Osteoblast (primary cell): ENCODE data around the gene COQ7. TPM values are rescaled to one million over a fixed set of nuclear protein-coding genes. Genes with fewer than 3 reads are reported as not detected.

Source experiments
- DNase-seq: peaks from one replicate; pipeline ENCODE4 v3.0.0; 2011; ENCODE audit warnings: low spot score, mixed read lengths; ENCODE audit not compliant: insufficient read length; ENCODE audit errors: missing footprints
- H2AFZ ChIP-seq: 2 replicates; pipeline ENCODE4 v1.6.0; 2011; ENCODE audit warnings: mild to moderate bottlenecking, low read length
- H3K27ac ChIP-seq: 2 replicates; pipeline ENCODE4 v1.5.1; 2011; ENCODE audit warnings: mild to moderate bottlenecking, low read depth, low read length, moderate library complexity
- H3K27me3 ChIP-seq: 2 replicates; pipeline ENCODE4 v1.6.0; 2012; ENCODE audit warnings: mild to moderate bottlenecking, control low read depth, inconsistent platforms, low read length, moderate library complexity; ENCODE audit not compliant: insufficient read depth
- H3K36me3 ChIP-seq: 2 replicates; pipeline ENCODE4 v1.5.1; 2011; ENCODE audit warnings: mild to moderate bottlenecking, low read length, control low read depth, moderate library complexity; ENCODE audit not compliant: insufficient read depth
- H3K4me1 ChIP-seq: 2 replicates; pipeline ENCODE4 v1.5.1; 2011; ENCODE audit warnings: mild to moderate bottlenecking, low read length, control low read depth, moderate library complexity; ENCODE audit not compliant: insufficient read depth
- H3K4me2 ChIP-seq: 2 replicates; pipeline ENCODE4 v1.6.0; 2011; ENCODE audit warnings: mild to moderate bottlenecking, low read length; ENCODE audit not compliant: insufficient read depth
- H3K4me3 ChIP-seq: fragments of 200-600 bp; sonication (generic); 3 replicates; pipeline ENCODE4 v1.5.1; 2012; ENCODE audit warnings: mild to moderate bottlenecking, low read length, inconsistent platforms; ENCODE audit not compliant: insufficient read depth
- H3K79me2 ChIP-seq: 2 replicates; pipeline ENCODE4 v1.6.0; 2012; ENCODE audit warnings: mild to moderate bottlenecking, low read length, control low read depth, inconsistent platforms; ENCODE audit not compliant: insufficient read depth
- H3K9me3 ChIP-seq: 2 replicates; pipeline ENCODE4 v1.5.1; 2011; ENCODE audit warnings: low read depth, low read length, control low read depth
- H4K20me1 ChIP-seq: 2 replicates; pipeline ENCODE4 v1.6.0; 2012; ENCODE audit warnings: mild to moderate bottlenecking, low read length, control low read depth; ENCODE audit not compliant: insufficient read depth
- CTCF ChIP-seq: IDR thresholded peaks from 2 replicates; pipeline ENCODE4 v1.5.1; 2011; ENCODE audit warnings: mild to moderate bottlenecking, low read depth, low read length, moderate library complexity; ENCODE audit errors: extremely low read depth
- total RNA-seq: library from RNA; depleted of rRNA; stranded (reverse); fragments of >200 nt; gene quantifications from 2 replicates; pipeline ENCODE4 v1.2.3, GENCODE V29; 2012

COQ7 gene
- total RNA-seq, 1 donor = 17.4 TPM

DNA sequence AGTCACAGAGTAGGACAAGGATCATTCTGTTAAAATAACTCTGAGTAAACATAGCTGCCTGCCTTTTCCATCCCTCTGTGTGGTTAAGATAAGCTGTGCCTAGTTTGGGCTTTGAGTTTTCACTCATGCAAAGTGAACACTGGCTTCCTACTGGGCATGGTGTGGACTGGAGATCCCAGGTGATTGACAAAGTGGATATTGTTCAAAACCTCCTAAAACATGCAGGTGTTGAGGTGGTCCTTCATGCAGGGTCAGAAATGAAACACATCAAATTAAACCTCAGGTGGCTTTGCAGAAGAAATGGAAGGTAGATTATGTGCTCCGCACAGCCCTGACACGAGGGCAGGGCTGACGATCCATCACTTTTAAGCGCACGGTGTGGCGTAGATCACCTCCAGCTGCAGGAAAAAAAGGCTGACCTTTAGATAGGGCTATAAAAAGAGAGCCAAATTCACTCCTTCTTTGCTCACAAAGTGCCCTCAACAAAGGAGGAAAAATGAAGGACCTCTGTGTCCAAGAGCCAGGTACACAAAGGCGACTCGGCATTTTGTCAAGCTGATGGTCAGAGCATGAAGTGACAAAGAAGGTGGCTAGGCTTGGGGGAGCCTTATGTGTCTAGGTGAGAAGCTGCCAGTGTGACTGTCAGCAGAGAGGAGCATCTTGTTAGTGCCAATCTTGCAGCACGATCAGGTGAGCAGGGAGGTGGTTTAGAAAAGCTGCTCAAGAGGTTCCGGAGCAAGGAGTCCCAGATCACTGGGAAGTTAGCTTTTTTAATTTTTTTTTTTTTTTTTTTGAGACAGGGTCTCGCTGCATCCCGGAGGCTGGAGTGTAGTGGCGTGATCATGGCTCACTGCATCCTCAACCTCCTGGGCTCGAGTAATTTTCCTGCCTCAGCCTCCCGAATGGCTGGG, 26.5 kb downstream of the COQ7 start:
- Histone ChIP-seq H3K27ac (no peak overlapping the region), H3K36me3 (no peaks in the 10 kb centered on the region), H3K27me3 (no peaks in the 10 kb centered on the region), H3K4me2 (no peak overlapping the region), H3K79me2 (no peaks in the 10 kb centered on the region), H3K9me3 (no peaks in the 10 kb centered on the region), H3K4me1 (peaks cover 7% of the 10 kb centered on the region), H3K4me3 (no peak overlapping the region), H4K20me1 (no peaks in the 10 kb centered on the region), H2AFZ (no peak overlapping the region)
- DNase-seq = no peak
- TF ChIP-seq CTCF = no peak

GRCh38 chr16:19094542-19095365, 27.3 kb downstream of the COQ7 start:
- H3K36me3 ChIP-seq = no peaks in the 10 kb centered on the region
- H3K4me3 ChIP-seq = no peak overlapping the region
- peaks cover 7% of the 10 kb centered on the region for H3K4me1 ChIP-seq
- peak; percentile 22 for TF ChIP-seq CTCF
- no peaks in the 10 kb centered on the region for H3K27me3 ChIP-seq
- H3K9me3 ChIP-seq = no peaks in the 10 kb centered on the region
- H2AFZ ChIP-seq = no peak overlapping the region
- no peaks in the 10 kb centered on the region for H3K79me2 ChIP-seq
- H3K27ac ChIP-seq = no peak overlapping the region
- DNase-seq = peak; percentile 34
- no peaks in the 10 kb centered on the region for H4K20me1 ChIP-seq
- H3K4me2 ChIP-seq = no peak overlapping the region

GRCh38 chr16:19095654-19096053, 28.2 kb downstream of the COQ7 start:
- H3K4me2 ChIP-seq = no peak overlapping the region
- no peak overlapping the region for H3K4me3 ChIP-seq
- H3K27ac ChIP-seq = no peak overlapping the region
- H3K79me2 ChIP-seq = no peaks in the 10 kb centered on the region
- DNase-seq = no peak
- H3K4me1 ChIP-seq = peaks cover 7% of the 10 kb centered on the region
- H2AFZ ChIP-seq = no peak overlapping the region
- H3K9me3 ChIP-seq = no peaks in the 10 kb centered on the region
- no peak for TF ChIP-seq CTCF
- H3K27me3 ChIP-seq = no peaks in the 10 kb centered on the region
- H3K36me3 ChIP-seq = no peaks in the 10 kb centered on the region
- no peaks in the 10 kb centered on the region for H4K20me1 ChIP-seq

DNA sequence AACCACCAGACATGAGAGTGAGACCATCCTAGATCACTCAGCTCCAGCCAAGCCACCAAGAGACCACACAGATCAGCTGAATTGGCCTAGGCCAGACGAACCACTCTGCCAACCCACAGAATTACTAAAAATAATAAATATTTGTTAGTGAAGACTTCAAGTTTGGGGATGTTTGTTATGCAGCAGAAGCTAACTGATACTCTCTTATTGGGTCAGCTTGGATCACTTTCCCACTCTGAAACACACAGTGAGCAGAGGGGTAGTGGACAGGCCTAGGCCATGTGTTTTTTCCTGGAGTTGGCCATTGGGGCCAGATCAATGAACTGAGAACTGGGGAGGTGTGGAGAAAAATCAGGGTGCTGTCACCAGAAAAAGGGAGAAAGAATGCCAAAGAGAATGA, 30.8 kb downstream of the COQ7 start:
- Histone ChIP-seq H3K27me3 (no peaks in the 10 kb centered on the region), H3K27ac (no peak overlapping the region), H3K9me3 (no peaks in the 10 kb centered on the region)

More for the DNA sequence above, 30.8 kb downstream of the COQ7 start:
- H2AFZ ChIP-seq = no peak overlapping the region
- H4K20me1 ChIP-seq = no peaks in the 10 kb centered on the region
- no peak for TF ChIP-seq CTCF
- H3K4me2 ChIP-seq = no peak overlapping the region
- no peaks in the 10 kb centered on the region for H3K4me1 ChIP-seq
- no peaks in the 10 kb centered on the region for H3K79me2 ChIP-seq
- no peak for DNase-seq
- no peaks in the 10 kb centered on the region for H3K36me3 ChIP-seq
- H3K4me3 ChIP-seq = no peak overlapping the region
